Peyer's patch (tissue), 4 donors: ENCODE data around the gene TMEM202. TPM values are rescaled to one million over a fixed set of nuclear protein-coding genes. Genes with fewer than 3 reads are reported as not detected.

Source experiments
- DNase-seq, 3 donors: peaks; one replicate each; pipeline ENCODE4 v3.0.0-alpha.2; 2017 to 2019
- H3K27ac ChIP-seq, 4 donors: fragments of 200-600 bp; sonication (generic); one replicate each; pipeline ENCODE4 v1.5.1; 2016 to 2019
- H3K27me3 ChIP-seq, 2 donors: fragments of 200-600 bp; sonication (generic); one replicate each; pipeline ENCODE4 v1.5.1; 2019
- H3K36me3 ChIP-seq, 3 donors: fragments of 200-600 bp; sonication (generic); one replicate each; pipeline ENCODE4 v1.5.1; 2016 to 2019
- H3K4me1 ChIP-seq, 4 donors: fragments of 200-600 bp; sonication (generic); one replicate each; pipeline ENCODE4 v1.5.1; 2016 to 2019
- H3K4me3 ChIP-seq, 4 donors: fragments of 200-600 bp; sonication (generic); 1 replicate in 3 of 4; 2 replicates in 1 of 4; pipeline ENCODE4 v1.5.1; 2016 to 2019; ENCODE audit warnings: mild to moderate bottlenecking in 1 of 4
- H3K9me3 ChIP-seq, 4 donors: fragments of 200-600 bp; sonication (generic); one replicate each; pipeline ENCODE4 v1.5.1; 2016 to 2019; ENCODE audit warnings: mild to moderate bottlenecking in 1 of 4
- CTCF ChIP-seq, 6 experiments: fragments of 450-650 bp in 4 of 6; fragments of 200-600 bp in 2 of 6; sonication (generic) in 1 of 6; IDR thresholded peaks; one replicate each; pipeline ENCODE4 v1.5.1; 2017 to 2019; ENCODE audit warnings: antibody characterized with exemption in 6 of 6, mild to moderate bottlenecking in 3 of 6, moderate library complexity in 1 of 6
- POLR2A ChIP-seq, 2 donors: fragments of 450-650 bp; IDR thresholded peaks; one replicate each; pipeline ENCODE4 v1.5.1; 2017; ENCODE audit warnings: antibody characterized with exemption in 2 of 2, mild to moderate bottlenecking in 2 of 2, moderate library complexity in 2 of 2
- total RNA-seq, 4 donors: library from RNA; depleted of rRNA; stranded (reverse); fragments of >200 nt; gene quantifications; one replicate each; pipeline ENCODE4 v1.1.0, GENCODE V29; 2016

The TMEM202 gene
- total RNA-seq: not detected

GRCh38 chr15:72397796-72398588 lies at the start of gene TMEM202:
Gene TMEM202 (plus strand): TSS chr15:72398305. CDS start chr15:72398327, 22 bp downstream.
- TF ChIP-seq POLR2A (IDR thresholded peaks at IDR 0.05) (no peak), CTCF (IDR thresholded peaks at IDR 0.05) (no peak)
- no peak within 1 kb of the TSS for H3K27ac ChIP-seq
- no peaks in the 10 kb centered on the region for H3K9me3 ChIP-seq
- H3K27me3 ChIP-seq: no peaks in the 10 kb centered on the region
- H3K4me1 ChIP-seq: no peaks in the 10 kb centered on the region
- no peaks in the 10 kb centered on the region for H3K36me3 ChIP-seq
- DNase-seq: no peak
- no peak within 1 kb of the TSS for H3K4me3 ChIP-seq

GRCh38 chr15:72353266-72353665 lies 44.8 kb upstream of the TMEM202 start:
- H3K9me3 ChIP-seq: no peaks in the 10 kb centered on the region
- TF ChIP-seq POLR2A (IDR thresholded peaks at IDR 0.05) (no peak), CTCF (IDR thresholded peaks at IDR 0.05) (no peak)
- H3K4me3 ChIP-seq: no peak overlapping the region
- no peak overlapping the region for H3K27ac ChIP-seq
- peaks cover 0 to 81% (median 0%) of the 10 kb centered on the region in 3 donors for H3K36me3 ChIP-seq
- H3K4me1 ChIP-seq: peaks cover 0 to 4% (median 0%) of the 10 kb centered on the region in 4 donors
- no peaks in the 10 kb centered on the region for H3K27me3 ChIP-seq
- no peak for DNase-seq

- H3K4me1 ChIP-seq: peaks cover 0 to 8% (median 0%) of the 10 kb centered on the region in 4 donors
- no peak for DNase-seq
- H3K9me3 ChIP-seq: no peaks in the 10 kb centered on the region
- H3K36me3 ChIP-seq: peaks cover 0 to 68% (median 0%) of the 10 kb centered on the region in 3 donors
- TF ChIP-seq CTCF (IDR thresholded peaks at IDR 0.05) (no peak), POLR2A (IDR thresholded peaks at IDR 0.05) (no peak)
- H3K27me3 ChIP-seq: no peaks in the 10 kb centered on the region
- no peak overlapping the region for H3K4me3 ChIP-seq
- no peak overlapping the region for H3K27ac ChIP-seq
Measured at GRCh38 chr15:72354496-72354895, 43.6 kb upstream of the TMEM202 start.

- Histone ChIP-seq H3K4me1 (peaks cover 0 to 8% (median 0%) of the 10 kb centered on the region in 4 donors), H3K27me3 (no peaks in the 10 kb centered on the region), H3K36me3 (peaks cover 0 to 33% (median 0%) of the 10 kb centered on the region in 3 donors), H3K27ac (no peak overlapping the region), H3K4me3 (no peak overlapping the region), H3K9me3 (no peaks in the 10 kb centered on the region)
- no peak for TF ChIP-seq POLR2A (IDR thresholded peaks at IDR 0.05)
- no peak for TF ChIP-seq CTCF (IDR thresholded peaks at IDR 0.05)
- no peak for DNase-seq
Measured at GRCh38 chr15:72358121-72358520, 40.0 kb upstream of the TMEM202 start.

GRCh38 chr15:72358650-72359171 lies 39.4 kb upstream of the TMEM202 start:
- Histone ChIP-seq H3K36me3 (peaks cover 0 to 28% (median 0%) of the 10 kb centered on the region in 3 donors), H3K4me1 (peaks cover 0 to 8% (median 0%) of the 10 kb centered on the region in 4 donors), H3K4me3 (no peak overlapping the region), H3K9me3 (no peaks in the 10 kb centered on the region), H3K27me3 (no peaks in the 10 kb centered on the region), H3K27ac (peak overlapping the region in 1 of 4 donors; percentile 7)
- DNase-seq: peak in 2 of 3 donors; percentile 53 to 55
- TF ChIP-seq POLR2A (IDR thresholded peaks at IDR 0.05) (no peak), CTCF (IDR thresholded peaks at IDR 0.05) (no peak)
